Amygdala (tissue), 56 donors: Measurements from ENCODE around the gene DHX15.

Source experiments
- DNase-seq, 56 donors: peaks; one replicate each; lab custom pipeline; 2025; lab: John Stamatoyannopoulos, UW

The DHX15 gene

GRCh38 chr4:24584211-24584850, at the start of gene DHX15:
Gene DHX15, minus strand, starts transcription at chr4:24584554. Its CDS starts 161 bp downstream, at chr4:24584393.
- DNase-seq: peak; percentile 50 to 97 (median 90)

- DNase-seq: no peak
Observed at GRCh38 chr4:24632011-24632410, 47.7 kb upstream of the DHX15 start.

GRCh38 chr4:24630937-24631336, 46.6 kb upstream of the DHX15 start:
- no peak for DNase-seq

GRCh38 chr4:24625091-24625490, 40.7 kb upstream of the DHX15 start:
- DNase-seq: no peak

GRCh38 chr4:24624381-24624780, 40.0 kb upstream of the DHX15 start:
- DNase-seq: no peak

GRCh38 chr4:24622146-24622834, 37.9 kb upstream of the DHX15 start:
- DNase-seq: no peak

GRCh38 chr4:24615977-24616376, 31.6 kb upstream of the DHX15 start:
- DNase-seq: no peak

GRCh38 chr4:24614881-24615280, 30.5 kb upstream of the DHX15 start:
- DNase-seq: no peak

- DNase-seq: no peak
Observed at GRCh38 chr4:24613502-24613901, 29.1 kb upstream of the DHX15 start.

- DNase-seq: no peak
Observed at GRCh38 chr4:24611575-24611974, 27.2 kb upstream of the DHX15 start.

GRCh38 chr4:24607334-24607733, 23.0 kb upstream of the DHX15 start:
- DNase-seq: peak in 9 of 56 donors; percentile 0 to 19 (median 4)

GRCh38 chr4:24605216-24605615, 20.9 kb upstream of the DHX15 start:
- DNase-seq: no peak

- no peak for DNase-seq
Observed at GRCh38 chr4:24604558-24605214, 20.3 kb upstream of the DHX15 start.

GRCh38 chr4:24603343-24603742, 19.0 kb upstream of the DHX15 start:
- no peak for DNase-seq

- no peak for DNase-seq
Observed at GRCh38 chr4:24601121-24601520, 16.8 kb upstream of the DHX15 start.

- no peak for DNase-seq
Observed at GRCh38 chr4:24599275-24599674, 14.9 kb upstream of the DHX15 start.

GRCh38 chr4:24598025-24598424, 13.7 kb upstream of the DHX15 start:
- DNase-seq: no peak

GRCh38 chr4:24595659-24596058, 11.3 kb upstream of the DHX15 start:
- DNase-seq: no peak

GRCh38 chr4:24594887-24595286, 10.5 kb upstream of the DHX15 start:
- DNase-seq: no peak

- no peak for DNase-seq
Observed at GRCh38 chr4:24589448-24589847, 5.1 kb upstream of the DHX15 start.

- no peak for DNase-seq
Observed at GRCh38 chr4:24588216-24588954, 4.0 kb upstream of the DHX15 start.
